ENCODE results near the gene CEND1.

DNA sequence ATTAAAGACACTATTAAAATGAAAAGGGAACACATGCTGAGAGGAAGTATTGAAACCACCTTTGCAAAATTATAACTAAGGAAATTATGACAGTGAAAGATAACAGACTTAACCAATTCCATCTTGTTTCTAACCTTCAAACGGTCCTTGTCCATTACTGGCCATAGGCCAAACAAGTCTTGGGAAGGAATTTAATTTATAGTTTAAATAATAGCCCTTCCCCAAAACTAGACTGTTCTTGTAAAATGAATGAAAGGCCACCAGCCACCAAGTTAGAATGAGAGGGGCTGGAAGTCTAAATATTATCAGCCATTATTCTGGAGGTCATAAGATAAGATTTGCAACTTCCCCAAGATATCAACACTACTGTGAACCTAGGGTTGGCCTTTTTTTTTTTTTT, 44.5 kb downstream of the CEND1 start:
- TF ChIP-seq CTCF (IDR thresholded peaks at IDR 0.05; ENCODE audit: poor library complexity) (no peak), EZH2 (IDR thresholded peaks at IDR 0.05; ENCODE audit: borderline replicate concordance) (no peak), EZH2phosphoT487 (IDR thresholded peaks at IDR 0.05; ENCODE audit: low read depth, severe bottlenecking, unreplicated experiment) (no peak)

Data from hepatocyte (in vitro differentiated cells).